ENCODE data around the gene ZG16. TPM values are rescaled to one million over a fixed set of nuclear protein-coding genes. Genes with fewer than 3 reads are reported as not detected.
"Not testable (repeated sequence)": the region's sequence is repeated elsewhere in the genome, so short reads cannot be mapped to it uniquely, and the experiment has no call there.

Gene ZG16
- total RNA-seq, 1 donor from 2014 or later: not detected

- H3K4me3 ChIP-seq (ENCODE audit: low read depth, low read length): no peak overlapping the region
- TF ChIP-seq, protein P1, sequence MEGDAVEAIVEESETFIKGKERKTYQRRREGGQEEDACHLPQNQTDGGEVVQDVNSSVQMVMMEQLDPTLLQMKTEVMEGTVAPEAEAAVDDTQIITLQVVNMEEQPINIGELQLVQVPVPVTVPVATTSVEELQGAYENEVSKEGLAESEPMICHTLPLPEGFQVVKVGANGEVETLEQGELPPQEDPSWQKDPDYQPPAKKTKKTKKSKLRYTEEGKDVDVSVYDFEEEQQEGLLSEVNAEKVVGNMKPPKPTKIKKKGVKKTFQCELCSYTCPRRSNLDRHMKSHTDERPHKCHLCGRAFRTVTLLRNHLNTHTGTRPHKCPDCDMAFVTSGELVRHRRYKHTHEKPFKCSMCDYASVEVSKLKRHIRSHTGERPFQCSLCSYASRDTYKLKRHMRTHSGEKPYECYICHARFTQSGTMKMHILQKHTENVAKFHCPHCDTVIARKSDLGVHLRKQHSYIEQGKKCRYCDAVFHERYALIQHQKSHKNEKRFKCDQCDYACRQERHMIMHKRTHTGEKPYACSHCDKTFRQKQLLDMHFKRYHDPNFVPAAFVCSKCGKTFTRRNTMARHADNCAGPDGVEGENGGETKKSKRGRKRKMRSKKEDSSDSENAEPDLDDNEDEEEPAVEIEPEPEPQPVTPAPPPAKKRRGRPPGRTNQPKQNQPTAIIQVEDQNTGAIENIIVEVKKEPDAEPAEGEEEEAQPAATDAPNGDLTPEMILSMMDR (conservative IDR thresholded peaks at IDR 0.05; ENCODE audit: low read depth, low read length): no peak
- DNase-seq (ENCODE audit: low read depth): no peak
These were observed 2.2 kb upstream of the ZG16 start for GRCh38 chr16:29775742-29776408.

DNA sequence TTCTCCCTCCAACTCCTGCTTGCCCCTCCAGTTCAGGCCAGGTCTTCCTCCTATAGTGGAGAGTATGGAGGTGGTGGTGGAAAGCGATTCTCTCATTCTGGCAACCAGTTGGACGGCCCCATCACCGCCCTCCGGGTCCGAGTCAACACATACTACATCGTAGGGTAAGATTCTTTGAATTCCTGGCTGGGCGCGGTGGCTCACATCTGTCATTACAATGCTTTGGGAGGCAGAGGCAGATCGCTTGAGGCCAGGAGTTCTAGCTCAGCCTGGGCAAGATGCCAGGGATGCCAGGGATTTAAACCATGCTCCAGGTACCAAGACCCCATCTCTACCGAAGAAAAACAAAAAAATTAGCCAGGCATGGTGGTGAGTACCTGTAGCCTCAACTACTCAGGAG lies 1.4 kb downstream of the ZG16 start:
- H3K4me3 ChIP-seq (ENCODE audit: low read depth, low read length): no peak overlapping the region

DNA sequence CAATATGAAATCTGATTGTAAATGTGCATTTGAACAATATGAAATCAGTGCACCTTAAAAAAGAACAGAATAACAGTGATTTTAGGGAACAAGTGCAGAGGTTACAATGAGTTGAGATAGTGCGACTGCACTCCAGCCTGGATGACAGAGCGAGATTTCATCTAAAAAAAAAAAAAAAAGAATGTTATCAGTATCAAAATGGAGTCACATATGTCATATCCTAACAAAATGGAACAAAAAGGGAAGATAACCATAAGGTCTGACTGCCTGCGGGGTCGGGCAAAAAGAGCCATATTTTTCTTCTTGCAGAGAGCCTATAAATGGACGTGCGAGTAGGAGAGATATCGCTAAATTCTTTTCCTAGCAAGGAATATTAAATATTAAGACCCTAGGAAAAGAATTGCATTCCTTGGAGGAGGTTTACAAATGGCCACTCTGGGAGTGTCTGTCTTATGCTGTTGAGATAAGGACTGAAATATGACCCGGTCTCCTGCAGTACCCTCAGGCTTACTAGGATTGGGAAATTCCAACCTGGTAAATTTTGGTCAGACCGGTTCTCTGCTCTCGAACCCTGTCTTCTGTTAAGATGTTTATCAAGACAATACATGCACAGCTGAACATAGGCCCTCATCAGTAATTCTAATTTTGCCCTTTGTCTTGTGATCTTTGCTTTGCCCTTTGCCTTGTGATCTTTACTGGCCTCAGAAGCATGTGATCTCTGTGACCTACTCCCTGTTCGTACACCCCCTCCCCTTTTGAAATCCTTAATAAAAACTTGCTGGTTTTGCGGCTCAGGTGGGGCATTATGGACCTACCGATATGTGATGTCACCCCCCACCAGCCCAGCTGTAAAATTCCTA lies 5.3 kb downstream of the ZG16 start:
- not testable (repeated sequence) for DNase-seq (ENCODE audit: low read depth); H3K4me3 ChIP-seq (ENCODE audit: low read depth, low read length)

More for the DNA sequence above, 1.4 kb downstream of the ZG16 start:
- TF ChIP-seq, protein P1 (conservative IDR thresholded peaks at IDR 0.05; ENCODE audit: low read depth, low read length): no peak
- no peak for DNase-seq (ENCODE audit: low read depth)

DNA sequence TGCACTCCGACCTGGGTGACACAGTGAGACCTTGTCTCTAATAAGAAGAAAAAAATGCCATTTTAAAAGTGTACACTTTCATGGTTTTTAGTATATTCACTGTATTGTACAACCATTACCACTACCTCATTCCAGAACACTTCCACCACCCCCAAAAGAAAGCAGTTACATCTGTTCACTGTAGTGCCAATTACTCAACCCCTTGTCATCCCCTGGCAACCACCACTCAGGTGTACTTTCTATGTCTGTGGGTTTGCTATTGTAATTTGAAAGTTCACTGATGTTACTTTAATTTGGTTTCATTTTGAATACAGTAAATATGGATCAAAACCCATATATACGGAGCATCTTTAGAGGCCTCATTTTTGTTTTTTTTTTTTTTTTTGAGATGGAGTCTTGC lies 6.1 kb downstream of the ZG16 start:
- no peak overlapping the region for H3K4me3 ChIP-seq (ENCODE audit: low read depth, low read length)
- TF ChIP-seq, protein P1 (conservative IDR thresholded peaks at IDR 0.05; ENCODE audit: low read depth, low read length): no peak
- no peak for DNase-seq (ENCODE audit: low read depth)

DNA sequence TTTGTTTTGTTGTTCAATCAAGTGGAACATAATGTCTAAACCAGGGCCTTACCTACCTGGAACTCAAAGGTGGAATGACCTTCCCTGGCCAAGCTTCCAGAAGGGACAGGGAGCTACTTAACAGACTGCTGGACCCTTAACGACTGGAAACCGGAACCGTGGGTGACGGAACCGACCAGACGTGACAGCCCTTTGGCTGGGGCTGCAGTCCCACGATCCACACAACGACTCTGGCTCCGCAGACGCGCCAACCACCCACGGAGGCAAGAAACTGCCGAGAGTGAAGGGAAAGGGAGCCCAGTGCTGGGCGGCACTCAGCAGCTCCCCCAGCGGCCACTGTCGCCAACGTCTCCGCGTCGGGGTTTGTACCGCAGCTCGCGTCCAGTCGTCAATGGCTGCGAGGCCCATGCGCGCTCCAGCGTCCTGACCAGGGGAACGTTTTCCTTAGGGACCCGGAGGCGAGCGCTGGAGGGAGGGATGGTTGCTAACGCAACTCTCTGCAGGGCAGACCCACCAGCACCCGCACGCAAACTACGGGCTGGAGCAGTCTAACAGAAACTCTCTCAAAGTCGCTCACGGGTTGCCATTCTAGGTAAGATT lies 6.9 kb downstream of the ZG16 start:
- DNase-seq (ENCODE audit: low read depth): no peak
- H3K4me3 ChIP-seq (ENCODE audit: low read depth, low read length): peak overlapping the region; percentile 38

GRCh38 chr16:29787155-29787554 lies 9.1 kb downstream of the ZG16 start:
- H3K4me3 ChIP-seq (ENCODE audit: low read depth, low read length); DNase-seq (ENCODE audit: low read depth): not testable (repeated sequence)

More for the DNA sequence above, 6.9 kb downstream of the ZG16 start:
- TF ChIP-seq, protein P1 (conservative IDR thresholded peaks at IDR 0.05; ENCODE audit: low read depth, low read length): peak; percentile 78

DNA sequence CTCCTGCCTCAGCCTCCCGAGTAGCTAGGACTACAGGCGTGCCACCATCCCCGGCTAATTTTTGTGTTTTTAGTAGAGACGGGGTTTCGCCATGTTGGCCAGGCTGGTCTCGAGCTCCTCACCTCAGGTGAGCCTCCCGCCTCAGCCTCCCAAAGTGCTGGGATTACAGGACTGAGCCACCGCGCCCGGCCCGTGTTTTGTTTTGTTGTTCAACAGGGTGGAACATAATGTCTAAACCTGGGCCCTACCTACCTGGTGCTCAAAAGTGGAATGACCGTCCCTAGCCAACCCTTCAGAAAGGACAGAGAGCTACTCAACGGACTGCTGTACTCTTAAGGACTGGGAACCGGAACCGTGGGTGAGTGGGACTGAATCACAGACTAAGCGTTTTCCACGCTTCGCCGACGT lies 11.7 kb downstream of the ZG16 start:
- peak overlapping the region; percentile 97 for H3K4me3 ChIP-seq (ENCODE audit: low read depth, low read length)
- TF ChIP-seq, protein P1 (conservative IDR thresholded peaks at IDR 0.05; ENCODE audit: low read depth, low read length): no peak
- DNase-seq (ENCODE audit: low read depth): no peak
